ES-I3 (cell line): Measurements from ENCODE around the gene CFAP68.
"Not testable (repeated sequence)": the region's sequence is repeated elsewhere in the genome, so short reads cannot be mapped to it uniquely, and the experiment has no call there.

Experiments used
- H3K36me3 ChIP-seq: 2 replicates; pipeline ENCODE4 v1.6.1; 2013; ENCODE audit warnings: mild to moderate bottlenecking, low read length, control low read depth, moderate library complexity; ENCODE audit not compliant: insufficient read depth
- H3K4me1 ChIP-seq: 2 replicates; pipeline ENCODE4 v1.6.1; 2013; ENCODE audit warnings: mild to moderate bottlenecking, control low read depth, low read length; ENCODE audit not compliant: insufficient read depth
- H3K9ac ChIP-seq: 2 replicates; pipeline ENCODE4 v1.6.1; 2013; ENCODE audit warnings: low read depth, mild to moderate bottlenecking, low read length, moderate library complexity
- H3K9me3 ChIP-seq: 2 replicates; pipeline ENCODE4 v1.6.1; 2013; ENCODE audit warnings: mild to moderate bottlenecking, low read length, moderate library complexity; ENCODE audit not compliant: control insufficient read depth, insufficient read depth

CFAP68 gene

GRCh38 chr11:111885053-111885452 lies 5.7 kb downstream of the CFAP68 start:
- not testable (repeated sequence) for H3K36me3 ChIP-seq, H3K9me3 ChIP-seq

GRCh38 chr11:111886032-111886431 lies 6.7 kb downstream of the CFAP68 start:
- Histone ChIP-seq H3K36me3 (no peaks in the 10 kb centered on the region), H3K9me3 (no peaks in the 10 kb centered on the region), H3K9ac (no peak overlapping the region), H3K4me1 (no peaks in the 10 kb centered on the region)

More at GRCh38 chr11:111885053-111885452, 5.7 kb downstream of the CFAP68 start:
- not testable (repeated sequence) for H3K9ac ChIP-seq, H3K4me1 ChIP-seq

- no peaks in the 10 kb centered on the region for H3K36me3 ChIP-seq
These were observed 7.5 kb downstream of the CFAP68 start for GRCh38 chr11:111886844-111887243.

GRCh38 chr11:111905411-111905810 lies 26.1 kb downstream of the CFAP68 start:
- no peaks in the 10 kb centered on the region for H3K9me3 ChIP-seq
- H3K36me3 ChIP-seq = no peaks in the 10 kb centered on the region
- no peaks in the 10 kb centered on the region for H3K4me1 ChIP-seq
- H3K9ac ChIP-seq = no peak overlapping the region

More at GRCh38 chr11:111886844-111887243, 7.5 kb downstream of the CFAP68 start:
- H3K9me3 ChIP-seq = no peaks in the 10 kb centered on the region
- no peaks in the 10 kb centered on the region for H3K4me1 ChIP-seq
- H3K9ac ChIP-seq = no peak overlapping the region

- Histone ChIP-seq H3K4me1 (peaks cover 4% of the 10 kb centered on the region; the same call in 1 of the 2 replicates), H3K9ac (no peak overlapping the region), H3K9me3 (no peaks in the 10 kb centered on the region), H3K36me3 (no peaks in the 10 kb centered on the region)
These were observed 27.3 kb downstream of the CFAP68 start for GRCh38 chr11:111906680-111907079.

GRCh38 chr11:111908639-111909305 lies 29.4 kb downstream of the CFAP68 start:
- H3K36me3 ChIP-seq = no peaks in the 10 kb centered on the region
- no peak overlapping the region for H3K9ac ChIP-seq
- peaks cover 17% of the 10 kb centered on the region; the same call in 1 of the 2 replicates for H3K4me1 ChIP-seq
- no peaks in the 10 kb centered on the region for H3K9me3 ChIP-seq

GRCh38 chr11:111909378-111909777 lies 30.0 kb downstream of the CFAP68 start:
- H3K9me3 ChIP-seq = no peaks in the 10 kb centered on the region
- peaks cover 23% of the 10 kb centered on the region; the same call in 1 of the 2 replicates for H3K4me1 ChIP-seq
- no peak overlapping the region for H3K9ac ChIP-seq
- H3K36me3 ChIP-seq = no peaks in the 10 kb centered on the region

GRCh38 chr11:111910676-111911562 lies 31.6 kb downstream of the CFAP68 start:
- Histone ChIP-seq H3K4me1 (peaks cover 24% of the 10 kb centered on the region; the same call in 1 of the 2 replicates), H3K9ac (no peak overlapping the region), H3K36me3 (no peaks in the 10 kb centered on the region)

GRCh38 chr11:111911563-111912401 lies 32.4 kb downstream of the CFAP68 start, which contains the start of gene CRYAB:
Gene CRYAB, minus strand, starts transcription at chr11:111911770. Its CDS starts 46 bp downstream, at chr11:111911724.
- Histone ChIP-seq H3K36me3 (no peaks in the 10 kb centered on the region), H3K4me1 (peaks cover 24% of the 10 kb centered on the region; the same call in 1 of the 2 replicates), H3K9me3 (no peaks in the 10 kb centered on the region), H3K9ac (peak within 1 kb of the TSS; percentile 35)

More at GRCh38 chr11:111910676-111911562, 31.6 kb downstream of the CFAP68 start:
- H3K9me3 ChIP-seq = no peaks in the 10 kb centered on the region

GRCh38 chr11:111912535-111912934 lies 33.2 kb downstream of the CFAP68 start, which contains the start of gene HSPB2:
Gene HSPB2, plus strand, starts transcription at chr11:111912734. Its CDS starts 96 bp downstream, at chr11:111912830.
- peaks cover 24% of the 10 kb centered on the region; the same call in 1 of the 2 replicates for H3K4me1 ChIP-seq
- no peaks in the 10 kb centered on the region for H3K36me3 ChIP-seq
- H3K9me3 ChIP-seq = no peaks in the 10 kb centered on the region
- H3K9ac ChIP-seq = peak within 1 kb of the TSS; percentile 41

- Histone ChIP-seq H3K9me3 (no peaks in the 10 kb centered on the region), H3K9ac (peak overlapping the region; percentile 41; the same call in 1 of the 2 replicates), H3K4me1 (peaks cover 24% of the 10 kb centered on the region; the same call in 1 of the 2 replicates), H3K36me3 (no peaks in the 10 kb centered on the region)
These were observed 33.9 kb downstream of the CFAP68 start for GRCh38 chr11:111913031-111913861.

GRCh38 chr11:111913997-111914396 lies 34.7 kb downstream of the CFAP68 start:
- peaks cover 27% of the 10 kb centered on the region; the same call in 1 of the 2 replicates for H3K4me1 ChIP-seq

GRCh38 chr11:111916768-111917167 lies 37.4 kb downstream of the CFAP68 start:
- Histone ChIP-seq H3K36me3 (no peaks in the 10 kb centered on the region), H3K4me1 (peaks cover 22% of the 10 kb centered on the region; the same call in 1 of the 2 replicates), H3K9me3 (no peaks in the 10 kb centered on the region), H3K9ac (no peak overlapping the region)

More at GRCh38 chr11:111913997-111914396, 34.7 kb downstream of the CFAP68 start:
- H3K9me3 ChIP-seq = no peaks in the 10 kb centered on the region
- H3K36me3 ChIP-seq = no peaks in the 10 kb centered on the region
- no peak overlapping the region; the same call in 1 of the 2 replicates for H3K9ac ChIP-seq
